Hindlimb muscle (tissue), 1 donor: ENCODE results near the gene HEPACAM2. TPM values are rescaled to one million over a fixed set of nuclear protein-coding genes. Genes with fewer than 3 reads are reported as not detected.
A peak's percentile ranks its signal among the peaks of the same experiment; 100 is the strongest.

ENCODE experiments used
- DNase-seq: peaks from one replicate; pipeline ENCODE4 v3.0.0-alpha.2; 2013
- polyA plus RNA-seq: library from polyadenylated mRNA; unstranded; fragments of 120-200 nt; gene quantifications from one replicate; pipeline ENCODE4 v1.2.1, GENCODE V29; 2013; ENCODE audit not compliant: insufficient read length

Gene HEPACAM2
- polyA plus RNA-seq, 1 donor: 0.09 TPM

- DNase-seq: peak; percentile 46
Measured at GRCh38 chr7:93146472-93147141, 79.7 kb downstream of the HEPACAM2 start.

- no peak for DNase-seq
Measured at GRCh38 chr7:93146036-93146435, 80.2 kb downstream of the HEPACAM2 start.

GRCh38 chr7:93145354-93145753, 80.9 kb downstream of the HEPACAM2 start:
- no peak for DNase-seq

- no peak for DNase-seq
Measured at GRCh38 chr7:93142127-93142526, 84.1 kb downstream of the HEPACAM2 start.

- no peak for DNase-seq
Measured at GRCh38 chr7:93140582-93141191, 85.6 kb downstream of the HEPACAM2 start.

- no peak for DNase-seq
Measured at GRCh38 chr7:93138576-93138975, 87.7 kb downstream of the HEPACAM2 start.

Other genes starting within 250 kb of the HEPACAM2 start
- 2.9 TPM for gene SAMD9, start 108.5 kb downstream of the HEPACAM2 start, polyA plus RNA-seq
- 4.8 TPM for gene SAMD9L, start 78.1 kb downstream of the HEPACAM2 start, polyA plus RNA-seq
- 17.1 TPM for gene VPS50, start 5.9 kb upstream of the HEPACAM2 start, polyA plus RNA-seq